MM.1S (cell line): ENCODE results near the gene PRRG2.

Experiments used
- EZH2 ChIP-seq: fragments of 300-600 bp; sonication (generic); optimal IDR thresholded peaks from 2 replicates; pipeline ENCODE3; 2017; ENCODE audit warnings: low read depth, mild to moderate bottlenecking, antibody characterized with exemption, low read length, mixed read lengths
- EZH2phosphoT487 ChIP-seq: fragments of 300-600 bp; sonication (generic); IDR thresholded peaks from 2 replicates; pipeline ENCODE4 v1.6.1; 2018; ENCODE audit warnings: antibody characterized with exemption, low read length
- TF ChIP-seq, protein P1 (sequence below): fragments of 300-600 bp; sonication (generic); IDR thresholded peaks from 2 replicates; pipeline ENCODE4 v1.5.1; 2016; ENCODE audit warnings: antibody characterized with exemption, low read length, mixed read lengths

DNA sequence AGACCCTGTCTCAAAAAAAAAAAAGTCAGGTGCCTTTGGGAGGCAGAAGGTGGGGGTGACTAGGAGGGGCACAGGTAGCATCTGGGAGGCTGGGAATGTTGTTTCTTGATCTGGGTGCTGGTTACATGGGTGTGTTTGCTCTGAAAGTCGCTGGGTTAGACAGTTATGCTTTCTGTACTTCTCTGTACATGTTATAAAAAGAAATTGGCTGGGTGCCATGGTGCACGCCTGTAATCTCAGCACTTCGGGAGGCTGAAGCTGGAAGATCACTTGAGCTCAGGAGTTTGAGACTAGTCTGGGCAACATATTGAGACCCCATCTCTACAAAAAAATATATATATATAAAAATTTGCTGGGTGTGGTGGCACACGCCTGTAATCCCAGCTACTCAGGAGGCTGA is 15.9 kb upstream of the PRRG2 start:
- TF ChIP-seq, protein P1, sequence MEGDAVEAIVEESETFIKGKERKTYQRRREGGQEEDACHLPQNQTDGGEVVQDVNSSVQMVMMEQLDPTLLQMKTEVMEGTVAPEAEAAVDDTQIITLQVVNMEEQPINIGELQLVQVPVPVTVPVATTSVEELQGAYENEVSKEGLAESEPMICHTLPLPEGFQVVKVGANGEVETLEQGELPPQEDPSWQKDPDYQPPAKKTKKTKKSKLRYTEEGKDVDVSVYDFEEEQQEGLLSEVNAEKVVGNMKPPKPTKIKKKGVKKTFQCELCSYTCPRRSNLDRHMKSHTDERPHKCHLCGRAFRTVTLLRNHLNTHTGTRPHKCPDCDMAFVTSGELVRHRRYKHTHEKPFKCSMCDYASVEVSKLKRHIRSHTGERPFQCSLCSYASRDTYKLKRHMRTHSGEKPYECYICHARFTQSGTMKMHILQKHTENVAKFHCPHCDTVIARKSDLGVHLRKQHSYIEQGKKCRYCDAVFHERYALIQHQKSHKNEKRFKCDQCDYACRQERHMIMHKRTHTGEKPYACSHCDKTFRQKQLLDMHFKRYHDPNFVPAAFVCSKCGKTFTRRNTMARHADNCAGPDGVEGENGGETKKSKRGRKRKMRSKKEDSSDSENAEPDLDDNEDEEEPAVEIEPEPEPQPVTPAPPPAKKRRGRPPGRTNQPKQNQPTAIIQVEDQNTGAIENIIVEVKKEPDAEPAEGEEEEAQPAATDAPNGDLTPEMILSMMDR: no peak
- TF ChIP-seq EZH2: no peak
- TF ChIP-seq EZH2phosphoT487: no peak
